ENCODE results near the gene GPR183. TPM values are rescaled to one million over a fixed set of nuclear protein-coding genes. Genes with fewer than 3 reads are reported as not detected.

GPR183 gene
- 0.22 and 13.2 TPM in 2 replicates for total RNA-seq

GRCh38 chr13:99307247-99307646, at the start of gene GPR183:
TSS of gene GPR183 (minus strand) at chr13:99307399. CDS start at chr13:99296145, 11,254 bp downstream.

GRCh38 chr13:99258210-99258860, 48.9 kb downstream of the GPR183 start, which contains the start of gene GPR18:
TSS of gene GPR18 (minus strand) at chr13:99258379. CDS start at chr13:99255872, 2,507 bp downstream.

Small RNAs within 50 kb of the gene (small RNA-seq; reads per million reads assigned to genes)
- not detected for gene MIR623 (ENCODE audit: low replicate concordance)

Other genes starting within 250 kb of the GPR183 start
- 35.9 and 37.8 TPM in 2 replicates for gene UBAC2, start 106.5 kb downstream of the GPR183 start, total RNA-seq
- gene GPR18, start 49.0 kb downstream of the GPR183 start, total RNA-seq = not detected in 2 replicates
- 135 and 174 TPM in 2 replicates for gene TM9SF2, start 194.1 kb upstream of the GPR183 start, total RNA-seq

Data from placental pericyte (primary cell).